H1 (cell line): ENCODE results near the gene CD300H. TPM values are rescaled to one million over a fixed set of nuclear protein-coding genes. Genes with fewer than 3 reads are reported as not detected.

Source experiments
- CTCF ChIA-PET: fragments of 300-600 bp; sonication (Branson Sonifier 250); formaldehyde crosslinking; loops from one replicate; lab custom pipeline; 2021; ENCODE audit not compliant: partially characterized antibody; lab: Charles Lee
- POLR2A ChIA-PET: fragments of 300-600 bp; sonication (Branson Sonifier 250); formaldehyde crosslinking; loops from one replicate; lab custom pipeline; 2021; ENCODE audit warnings: inconsistent platforms; ENCODE audit not compliant: partially characterized antibody; lab: Charles Lee
- DNase-seq, 2 experiments: peaks; one replicate each; pipeline versions ENCODE4 v3.0.0 to v3.0.0-alpha.2; 2010 to 2022; ENCODE audit warnings: low spot score in 2 of 2, low read depth in 1 of 2, mixed read lengths in 1 of 2
- FAIRE-seq: peaks from 2 replicates; lab custom pipeline; 2011; peaks lifted over from hg19 to GRCh38; lab: Jason Lieb, UNC
- H2AFZ ChIP-seq: 2 replicates; pipeline ENCODE4 v1.8.1; 2012; ENCODE audit warnings: low read length, inconsistent platforms
- H2AK5ac ChIP-seq: 2 replicates; pipeline ENCODE4 v1.6.1; 2013; ENCODE audit warnings: low read depth, low read length
- H2BK120ac ChIP-seq: replicated peaks from 2 replicates; pipeline ENCODE3; 2013; ENCODE audit warnings: low read depth, low read length, inconsistent platforms
- H2BK12ac ChIP-seq: 2 replicates; pipeline ENCODE4 v1.6.1; 2013; ENCODE audit warnings: low read depth, low read length
- H2BK15ac ChIP-seq: 2 replicates; pipeline ENCODE4 v1.6.1; 2013; ENCODE audit warnings: low read length
- H2BK20ac ChIP-seq: 2 replicates; pipeline ENCODE4 v1.6.1; 2013; ENCODE audit warnings: low read length
- H2BK5ac ChIP-seq: 2 replicates; pipeline ENCODE4 v1.6.1; 2013; ENCODE audit warnings: low read depth, low read length
- H3K14ac ChIP-seq: 2 replicates; pipeline ENCODE4 v1.6.1; 2013; ENCODE audit warnings: inconsistent platforms; ENCODE audit not compliant: insufficient read length
- H3K18ac ChIP-seq: 2 replicates; pipeline ENCODE4 v1.6.1; 2013; ENCODE audit warnings: low read length; ENCODE audit errors: extremely low read depth
- H3K23ac ChIP-seq: 2 replicates; pipeline ENCODE4 v1.6.1; 2013; ENCODE audit warnings: inconsistent platforms; ENCODE audit not compliant: insufficient read length
- H3K23me2 ChIP-seq: 2 replicates; pipeline ENCODE4 v1.6.1; 2013; ENCODE audit warnings: low read depth, low read length
- H3K27ac ChIP-seq: 2 replicates; pipeline ENCODE4 v1.6.1; 2011; ENCODE audit warnings: low read depth, low read length, inconsistent platforms
- H3K27me3 ChIP-seq, 4 experiments: replicated peaks in 1 of 4; 1 replicate in 1 of 4; 2 replicates in 3 of 4; pipeline versions ENCODE4 v1.6.1 to v1.8.1; 2011 to 2013; ENCODE audit warnings: low read length in 3 of 4, mild to moderate bottlenecking in 3 of 4, inconsistent platforms in 2 of 4, mixed read lengths in 2 of 4, moderate library complexity in 1 of 4; ENCODE audit not compliant: control insufficient read depth in 3 of 4, insufficient read depth in 3 of 4; ENCODE audit errors: extremely low read depth in 1 of 4
- H3K36me3 ChIP-seq, 4 experiments: 2 replicates each; pipeline versions ENCODE4 v1.6.1 to v1.8.1; 2011 to 2013; ENCODE audit warnings: mild to moderate bottlenecking in 4 of 4, low read length in 3 of 4, moderate library complexity in 2 of 4, control low read depth in 1 of 4, inconsistent platforms in 1 of 4; ENCODE audit not compliant: insufficient read depth in 4 of 4, control insufficient read depth in 2 of 4
- H3K4ac ChIP-seq: replicated peaks from 2 replicates; pipeline ENCODE3; 2013; ENCODE audit warnings: low read length, low read depth, mixed read lengths, inconsistent platforms; ENCODE audit not compliant: insufficient read length
- H3K4me1 ChIP-seq, 4 experiments: replicated peaks in 1 of 4; 1 replicate in 1 of 4; 2 replicates in 3 of 4; pipeline versions ENCODE4 v1.6.1 to v1.8.1; 2011 to 2013; ENCODE audit warnings: low read length in 3 of 4, inconsistent platforms in 2 of 4, mixed read lengths in 1 of 4; ENCODE audit not compliant: insufficient read depth in 4 of 4, control insufficient read depth in 3 of 4
- H3K4me2 ChIP-seq, 2 experiments: 2 replicates each; pipeline versions ENCODE4 v1.6.1 to v1.8.1; 2011 to 2013; ENCODE audit warnings: low read depth in 2 of 2, low read length in 2 of 2, control low read depth in 1 of 2, inconsistent platforms in 1 of 2, mild to moderate bottlenecking in 1 of 2; ENCODE audit not compliant: insufficient read depth in 1 of 2
- H3K4me3 ChIP-seq, 4 experiments: fragments of 200-600, 300-600 bp in 1 of 4; sonication (generic), shearing (Covaris generic), sonication (Bioruptor Twin) in 1 of 4; 2 replicates each; pipeline versions ENCODE4 v1.5.1 to v1.8.1; 2011 to 2016; ENCODE audit warnings: low read length in 4 of 4, low read depth in 3 of 4, control low read depth in 2 of 4, inconsistent platforms in 2 of 4, mild to moderate bottlenecking in 2 of 4, mixed read lengths in 1 of 4, moderate library complexity in 1 of 4; ENCODE audit not compliant: insufficient read depth in 2 of 4; ENCODE audit errors: extremely low read depth in 1 of 4
- H3K56ac ChIP-seq: replicated peaks from 2 replicates; pipeline ENCODE3; 2013; ENCODE audit warnings: low read depth, mild to moderate bottlenecking, mixed read lengths, low read length, inconsistent platforms; ENCODE audit not compliant: insufficient read length
- H3K79me1 ChIP-seq: 2 replicates; pipeline ENCODE4 v1.6.1; 2013; ENCODE audit warnings: low read depth, low read length, control low read depth
- H3K79me2 ChIP-seq, 2 experiments: 2 replicates each; pipeline versions ENCODE4 v1.6.1 to v1.8.1; 2012 to 2013; ENCODE audit warnings: low read length in 2 of 2, mild to moderate bottlenecking in 2 of 2, inconsistent platforms in 1 of 2; ENCODE audit not compliant: insufficient read depth in 2 of 2, control insufficient read depth in 1 of 2
- H3K9ac ChIP-seq, 4 experiments: replicated peaks in 1 of 4; 1 replicate in 1 of 4; 2 replicates in 3 of 4; pipeline versions ENCODE4 v1.6.1 to v1.8.1; 2011 to 2013; ENCODE audit warnings: low read depth in 3 of 4, low read length in 3 of 4, control low read depth in 2 of 4, mild to moderate bottlenecking in 2 of 4, moderate library complexity in 2 of 4, inconsistent platforms in 1 of 4; ENCODE audit errors: extremely low read depth in 1 of 4
- H3K9me3 ChIP-seq, 2 experiments: 2 replicates each; pipeline versions ENCODE4 v1.6.1 to v1.8.1; 2012 to 2013; ENCODE audit warnings: mild to moderate bottlenecking in 2 of 2, moderate library complexity in 2 of 2, control low read depth in 1 of 2, inconsistent platforms in 1 of 2, low read depth in 1 of 2, low read length in 1 of 2, mixed read lengths in 1 of 2; ENCODE audit not compliant: insufficient read depth in 2 of 2
- H4K20me1 ChIP-seq, 2 experiments: replicated peaks in 1 of 2; 2 replicates each; pipeline versions ENCODE3 to v1.8.1; 2011 to 2013; ENCODE audit warnings: inconsistent platforms in 2 of 2, low read length in 2 of 2, mild to moderate bottlenecking in 1 of 2; ENCODE audit not compliant: insufficient read depth in 2 of 2, control insufficient read depth in 1 of 2
- H4K5ac ChIP-seq: 2 replicates; pipeline ENCODE4 v1.6.1; 2013; ENCODE audit warnings: low read length, low read depth, mixed read lengths, inconsistent platforms; ENCODE audit not compliant: insufficient read length
- H4K8ac ChIP-seq: 2 replicates; pipeline ENCODE4 v1.8.0; 2013; ENCODE audit warnings: mild to moderate bottlenecking, moderate library complexity, low read length, inconsistent platforms; ENCODE audit not compliant: insufficient read depth; ENCODE audit errors: extremely low read depth
- H4K91ac ChIP-seq: replicated peaks from 2 replicates; pipeline ENCODE3; 2013; ENCODE audit warnings: low read length, mixed read lengths, inconsistent platforms; ENCODE audit not compliant: insufficient read length
- BACH1 ChIP-seq: IDR thresholded peaks from 2 replicates; pipeline ENCODE4 v1.6.1; 2012; ENCODE audit warnings: low read length, improper control_type of control experiment
- CBX5 ChIP-seq: fragments of 300-800, 300-1000 bp; sonication (generic); IDR thresholded peaks from 2 replicates; pipeline ENCODE4 v1.7.1; 2016; ENCODE audit warnings: antibody characterized with exemption, low read length, low read depth
- CHD2 ChIP-seq: IDR thresholded peaks from 2 replicates; pipeline ENCODE4 v1.6.1; 2012; ENCODE audit warnings: low read length, improper control_type of control experiment
- EP300 ChIP-seq, 2 experiments: IDR thresholded peaks; 1 replicate in 1 of 2; 2 replicates in 1 of 2; pipeline ENCODE4 v1.6.1; 2011 to 2012; ENCODE audit warnings: low read depth in 2 of 2, low read length in 2 of 2, mild to moderate bottlenecking in 2 of 2, borderline replicate concordance in 1 of 2, inconsistent platforms in 1 of 2, moderate library complexity in 1 of 2
- KDM1A ChIP-seq: fragments of 200-600, 300-600 bp; sonication (generic); IDR thresholded peaks from 2 replicates; pipeline ENCODE4 v1.7.1; 2016; ENCODE audit warnings: mild to moderate bottlenecking, low read length, borderline replicate concordance
- RNF2 ChIP-seq: fragments of 200-900, 300-1000 bp; sonication (generic); IDR thresholded peaks from 2 replicates; pipeline ENCODE4 v1.7.1; 2016; ENCODE audit warnings: borderline replicate concordance, low read depth, mild to moderate bottlenecking, antibody characterized with exemption, low read length; ENCODE audit not compliant: poor library complexity, severe bottlenecking; ENCODE audit errors: missing control alignments
- RXRA ChIP-seq: IDR thresholded peaks from 2 replicates; pipeline ENCODE4 v1.6.1; 2011; ENCODE audit warnings: low read depth, mild to moderate bottlenecking, low read length, moderate library complexity; ENCODE audit not compliant: insufficient read depth
- SIRT6 ChIP-seq: IDR thresholded peaks from one replicate; pipeline ENCODE4 v1.7.1; 2012; ENCODE audit warnings: low read length, inconsistent platforms
- TAF7 ChIP-seq: optimal IDR thresholded peaks from 2 replicates; pipeline ENCODE3; 2011; ENCODE audit warnings: low read depth, mild to moderate bottlenecking, inconsistent platforms, low read length, moderate library complexity, borderline replicate concordance
- WGBS, 2 experiments: shearing (Covaris generic) in 1 of 2; methylation state at CpG; one replicate each; pipeline versions ENCODE4 v1.1.6 to v1.1.7; 2013 to 2015; ENCODE audit warnings: low lambda C conversion rate in 2 of 2, mixed read lengths in 2 of 2, inconsistent platforms in 1 of 2, low coverage in 1 of 2, missing lambda C conversion rate in 1 of 2; ENCODE audit not compliant: insufficient replicate concordance in 2 of 2, insufficient coverage in 1 of 2, insufficient read length in 1 of 2; ENCODE audit errors: extremely low coverage in 1 of 2, missing lambda C conversion rate in 1 of 2; 5-methylcytosine and 5-hydroxymethylcytosine counted together
- polyA plus RNA-seq, 7 experiments: library from polyadenylated mRNA; depleted of rRNA in 3 of 7; stranded (reverse) in 5 of 7; unstranded in 2 of 7; fragments of >200 nt in 5 of 7; fragments of 200-250 nt in 2 of 7; gene quantifications; 1 replicate in 5 of 7; 2 replicates in 1 of 7; 4 replicates in 1 of 7; pipeline versions ENCODE4 v1.2.1 to v1.2.3, GENCODE V29; 2011 to 2013; ENCODE audit warnings: missing spikeins in 2 of 7, mixed read lengths in 2 of 7
- total RNA-seq: library from RNA; stranded (reverse); fragmentation: NEBNext Ultra II Directional; extraction: Animal tissue kit (Norgen Biotek cat#: 25700); gene quantifications from 2 replicates; pipeline ENCODE4 v1.2.1, GENCODE V29; 2021
- TF ChIP-seq, protein P1 (sequence below): IDR thresholded peaks from 2 replicates; pipeline ENCODE4 v1.6.1; 2011; ENCODE audit warnings: low read length, improper control_type of control experiment

CD300H gene
- total and polyA plus RNA-seq, 2 of the 8 experiments (the other 6 are each of a cell fraction or from before 2014, with no cell fraction given): not detected

- no peak overlapping the region for H2BK120ac ChIP-seq
- no peaks in the 10 kb centered on the region for H3K79me1 ChIP-seq
- H3K4me3 ChIP-seq: no peak overlapping the region
- no peak for FAIRE-seq
- H3K4me2 ChIP-seq: no peak overlapping the region
- H4K20me1 ChIP-seq: peaks cover 0 to 1% of the 10 kb centered on the region in 2 experiments
- no peaks in the 10 kb centered on the region for H3K36me3 ChIP-seq
- H3K14ac ChIP-seq: no peak overlapping the region
- DNase-seq: no peak
- no peak overlapping the region for H3K18ac ChIP-seq
- H2AK5ac ChIP-seq: 0 out of 2 replicates have a peak overlapping the region, but pooled peaks have one; percentile 13
- H3K27me3 ChIP-seq: peaks cover 0 to 5% (median 0%) of the 10 kb centered on the region in 4 experiments; a peak in 2 of 7 replicates
- H3K9ac ChIP-seq: no peak overlapping the region; a peak in 1 of 7 replicates
- no peak overlapping the region for H2BK12ac ChIP-seq
- H3K23ac ChIP-seq: no peak overlapping the region
- H3K9me3 ChIP-seq: no peaks in the 10 kb centered on the region
- 55% methylated on average over 3 of the region's 3 CpGs; no CpG with 5 or more reads in 1 of the 2 experiments for WGBS, 2 experiments
- H3K23me2 ChIP-seq: peaks cover 2% of the 10 kb centered on the region; the same call in 1 of the 2 replicates
- H3K27ac ChIP-seq: no peak overlapping the region
- H4K5ac ChIP-seq: no peak overlapping the region
- H2AFZ ChIP-seq: no peak overlapping the region
- H2BK5ac ChIP-seq: no peak overlapping the region
- no peaks in the 10 kb centered on the region for H3K79me2 ChIP-seq
- no peak overlapping the region for H3K56ac ChIP-seq
- H3K4me1 ChIP-seq: peaks cover 0 to 6% (median 2%) of the 10 kb centered on the region in 4 experiments; a peak in 1 of 7 replicates
- H2BK15ac ChIP-seq: no peak overlapping the region
- no peak overlapping the region for H4K91ac ChIP-seq
- no peak overlapping the region for H3K4ac ChIP-seq
- POLR2A ChIA-PET: no interaction called here
- H2BK20ac ChIP-seq: no peak overlapping the region
- H4K8ac ChIP-seq: no peak overlapping the region
- CTCF ChIA-PET: interaction anchor here (1.5 kb wide), 2 partner anchors 9 to 29 kb away, joined by 3 to 4 read pairs; no protein-coding TSS in a partner anchor
- TF ChIP-seq BACH1: no peak
- no peak for TF ChIP-seq TAF7
- TF ChIP-seq, protein P1, sequence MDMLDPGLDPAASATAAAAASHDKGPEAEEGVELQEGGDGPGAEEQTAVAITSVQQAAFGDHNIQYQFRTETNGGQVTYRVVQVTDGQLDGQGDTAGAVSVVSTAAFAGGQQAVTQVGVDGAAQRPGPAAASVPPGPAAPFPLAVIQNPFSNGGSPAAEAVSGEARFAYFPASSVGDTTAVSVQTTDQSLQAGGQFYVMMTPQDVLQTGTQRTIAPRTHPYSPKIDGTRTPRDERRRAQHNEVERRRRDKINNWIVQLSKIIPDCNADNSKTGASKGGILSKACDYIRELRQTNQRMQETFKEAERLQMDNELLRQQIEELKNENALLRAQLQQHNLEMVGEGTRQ: no peak
- TF ChIP-seq SIRT6: no peak
- no peak for TF ChIP-seq RXRA
- TF ChIP-seq KDM1A: no peak
- no peak for TF ChIP-seq CHD2
- TF ChIP-seq CBX5: no peak
- no peak for TF ChIP-seq EP300 (IDR thresholded peaks at IDR 0.05; ENCODE audit: borderline replicate concordance in 1 of 2, low read depth in 2 of 2, low read length in 2 of 2)
- TF ChIP-seq RNF2: no peak
- TF ChIP-seq, all 59 proteins: peak for 0
Observed at GRCh38 chr17:74599023-74599399, 31.7 kb upstream of the CD300H start.
